Loucy (cell line): ENCODE data around the gene GATA6.

ENCODE experiments used
- H2AFZ ChIP-seq: fragments of 200-600 bp; sonication (generic); 2 replicates; pipeline ENCODE4 v1.6.0; 2016; ENCODE audit warnings: antibody characterized with exemption, mild to moderate bottlenecking, low read length, moderate library complexity
- H3F3A ChIP-seq: fragments of 200-600 bp; 2 replicates; pipeline ENCODE4 v1.6.0; 2016; ENCODE audit warnings: antibody characterized with exemption, low read depth, mild to moderate bottlenecking
- H3K27me3 ChIP-seq: fragments of 200-600 bp; sonication (generic); 2 replicates; pipeline ENCODE4 v1.6.1; 2014; ENCODE audit warnings: low read length, mild to moderate bottlenecking; ENCODE audit not compliant: insufficient read depth, poor library complexity, severe bottlenecking
- H3K36me3 ChIP-seq: fragments of 200-600 bp; sonication (generic); 2 replicates; pipeline ENCODE4 v1.6.1; 2016; ENCODE audit warnings: low read length; ENCODE audit not compliant: insufficient read depth
- H3K4me1 ChIP-seq: fragments of 200-600 bp; sonication (generic); 2 replicates; pipeline ENCODE4 v1.5.1; 2014; ENCODE audit warnings: low read length, mild to moderate bottlenecking; ENCODE audit not compliant: insufficient read depth, poor library complexity, severe bottlenecking
- H3K4me2 ChIP-seq: fragments of 200-600 bp; sonication (generic); 2 replicates; pipeline ENCODE4 v1.6.0; 2014; ENCODE audit warnings: antibody characterized with exemption, low read length, low read depth, mild to moderate bottlenecking; ENCODE audit not compliant: poor library complexity, severe bottlenecking
- H3K4me3 ChIP-seq: fragments of 200-600 bp; sonication (generic); 2 replicates; pipeline ENCODE4 v1.5.1; 2014; ENCODE audit warnings: low read length, mild to moderate bottlenecking, mixed read lengths; ENCODE audit not compliant: poor library complexity, severe bottlenecking
- H3K79me2 ChIP-seq: fragments of 200-600 bp; sonication (generic); 2 replicates; pipeline ENCODE4 v1.6.1; 2014; ENCODE audit warnings: low read length; ENCODE audit not compliant: insufficient read depth
- H3K9ac ChIP-seq: fragments of 200-600 bp; sonication (generic); 2 replicates; pipeline ENCODE4 v1.6.0; 2014; ENCODE audit warnings: mild to moderate bottlenecking, low read depth, low read length, moderate library complexity; ENCODE audit not compliant: poor library complexity, severe bottlenecking
- H3K9me2 ChIP-seq: fragments of 200-600 bp; sonication (generic); replicated peaks from 2 replicates; pipeline ENCODE4 v1.6.1; 2016; ENCODE audit warnings: low read depth, low read length, mixed read lengths
- H3K9me3 ChIP-seq: fragments of 200-600 bp; sonication (generic); 2 replicates; pipeline ENCODE4 v1.6.1; 2014; ENCODE audit warnings: mild to moderate bottlenecking, antibody characterized with exemption, low read length, low read depth; ENCODE audit not compliant: insufficient read depth
- H4K20me1 ChIP-seq: fragments of 200-600 bp; sonication (generic); 2 replicates; pipeline ENCODE4 v1.6.0; 2014; ENCODE audit warnings: antibody characterized with exemption, low read length, mild to moderate bottlenecking; ENCODE audit not compliant: insufficient read depth, poor library complexity, severe bottlenecking
- EZH2phosphoT487 ChIP-seq: fragments of 200-600 bp; IDR thresholded peaks from 2 replicates; pipeline ENCODE4 v1.6.1; 2018; ENCODE audit warnings: antibody characterized with exemption, mild to moderate bottlenecking, moderate library complexity, borderline replicate concordance
- TF ChIP-seq, protein P1 (sequence below): fragments of 200-600 bp; sonication (generic); conservative IDR thresholded peaks from 2 replicates; pipeline ENCODE4 v1.5.1; 2014; ENCODE audit warnings: mild to moderate bottlenecking, antibody characterized with exemption, low read length

GATA6 gene

DNA sequence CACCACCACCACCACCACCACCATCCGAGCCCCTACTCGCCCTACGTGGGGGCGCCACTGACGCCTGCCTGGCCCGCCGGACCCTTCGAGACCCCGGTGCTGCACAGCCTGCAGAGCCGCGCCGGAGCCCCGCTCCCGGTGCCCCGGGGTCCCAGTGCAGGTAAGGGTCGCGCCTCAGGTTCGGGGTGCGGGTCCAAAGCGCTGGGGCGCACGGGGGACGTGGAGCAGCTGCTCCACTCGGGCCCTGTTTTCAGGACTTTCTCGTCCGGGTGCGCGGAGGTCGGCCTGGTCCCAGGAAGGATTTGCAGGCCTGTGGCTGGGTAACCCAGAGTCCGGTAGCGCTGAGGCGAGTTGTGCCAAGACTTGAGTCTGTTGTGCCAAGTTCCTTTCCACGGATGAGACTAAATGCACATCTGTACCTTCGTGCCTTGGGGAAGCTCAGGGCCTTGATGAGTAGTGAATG is 2.8 kb downstream of the GATA6 start:
- Histone ChIP-seq H2AFZ (no peak overlapping the region), H3K4me3 (no peak overlapping the region), H3K9me3 (no peaks in the 10 kb centered on the region), H3K9me2 (no peaks in the 10 kb centered on the region), H3K4me2 (no peak overlapping the region), H3K9ac (no peak overlapping the region), H3K79me2 (no peaks in the 10 kb centered on the region), H3K4me1 (no peaks in the 10 kb centered on the region), H4K20me1 (no peaks in the 10 kb centered on the region), H3F3A (no peaks in the 10 kb centered on the region), H3K36me3 (no peaks in the 10 kb centered on the region), H3K27me3 (no peaks in the 10 kb centered on the region)
- TF ChIP-seq, protein P1, sequence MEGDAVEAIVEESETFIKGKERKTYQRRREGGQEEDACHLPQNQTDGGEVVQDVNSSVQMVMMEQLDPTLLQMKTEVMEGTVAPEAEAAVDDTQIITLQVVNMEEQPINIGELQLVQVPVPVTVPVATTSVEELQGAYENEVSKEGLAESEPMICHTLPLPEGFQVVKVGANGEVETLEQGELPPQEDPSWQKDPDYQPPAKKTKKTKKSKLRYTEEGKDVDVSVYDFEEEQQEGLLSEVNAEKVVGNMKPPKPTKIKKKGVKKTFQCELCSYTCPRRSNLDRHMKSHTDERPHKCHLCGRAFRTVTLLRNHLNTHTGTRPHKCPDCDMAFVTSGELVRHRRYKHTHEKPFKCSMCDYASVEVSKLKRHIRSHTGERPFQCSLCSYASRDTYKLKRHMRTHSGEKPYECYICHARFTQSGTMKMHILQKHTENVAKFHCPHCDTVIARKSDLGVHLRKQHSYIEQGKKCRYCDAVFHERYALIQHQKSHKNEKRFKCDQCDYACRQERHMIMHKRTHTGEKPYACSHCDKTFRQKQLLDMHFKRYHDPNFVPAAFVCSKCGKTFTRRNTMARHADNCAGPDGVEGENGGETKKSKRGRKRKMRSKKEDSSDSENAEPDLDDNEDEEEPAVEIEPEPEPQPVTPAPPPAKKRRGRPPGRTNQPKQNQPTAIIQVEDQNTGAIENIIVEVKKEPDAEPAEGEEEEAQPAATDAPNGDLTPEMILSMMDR: no peak
- no peak for TF ChIP-seq EZH2phosphoT487

- Histone ChIP-seq H3K4me2 (no peak overlapping the region), H4K20me1 (no peaks in the 10 kb centered on the region), H3K79me2 (no peaks in the 10 kb centered on the region), H3K4me1 (no peaks in the 10 kb centered on the region), H3K4me3 (no peak overlapping the region), H3K27me3 (no peaks in the 10 kb centered on the region), H3K9me2 (no peaks in the 10 kb centered on the region), H2AFZ (no peak overlapping the region), H3K9me3 (no peaks in the 10 kb centered on the region), H3K36me3 (no peaks in the 10 kb centered on the region), H3F3A (no peaks in the 10 kb centered on the region), H3K9ac (no peak overlapping the region)
- TF ChIP-seq, protein P1: no peak
- TF ChIP-seq EZH2phosphoT487: no peak
Observed at GRCh38 chr18:22172594-22173049, 3.2 kb downstream of the GATA6 start.

- Histone ChIP-seq H3K4me3 (no peak overlapping the region), H3K27me3 (no peaks in the 10 kb centered on the region), H3K9ac (no peak overlapping the region)
Observed at GRCh38 chr18:22173221-22173927, 4.0 kb downstream of the GATA6 start.

More at GRCh38 chr18:22173221-22173927, 4.0 kb downstream of the GATA6 start:
- no peaks in the 10 kb centered on the region for H3K79me2 ChIP-seq
- H3K9me2 ChIP-seq: no peaks in the 10 kb centered on the region
- no peaks in the 10 kb centered on the region for H4K20me1 ChIP-seq
- no peak overlapping the region; the same call in 1 of the 2 replicates for H2AFZ ChIP-seq
- no peak overlapping the region for H3K4me2 ChIP-seq
- H3K36me3 ChIP-seq: no peaks in the 10 kb centered on the region
- no peaks in the 10 kb centered on the region for H3K4me1 ChIP-seq
- H3K9me3 ChIP-seq: no peaks in the 10 kb centered on the region
- TF ChIP-seq EZH2phosphoT487: no peak
- TF ChIP-seq, protein P1: no peak
- no peaks in the 10 kb centered on the region for H3F3A ChIP-seq
